Daoy (cell line): ENCODE data around the gene KRTAP10-7. TPM values are rescaled to one million over a fixed set of nuclear protein-coding genes. Genes with fewer than 3 reads are reported as not detected.
"Not testable (repeated sequence)": the region's sequence is repeated elsewhere in the genome, so short reads cannot be mapped to it uniquely, and the experiment has no call there.

Experiments used
- DNase-seq: peaks from one replicate; pipeline ENCODE4 v3.0.0-alpha.2; 2015; ENCODE audit warnings: low read depth
- total RNA-seq: library from RNA; depleted of rRNA; stranded (reverse); fragments of >200 nt; shearing (Covaris generic); gene quantifications from 2 replicates; pipeline ENCODE4 v1.2.3, GENCODE V29; 2014

The KRTAP10-7 gene
- total RNA-seq, 1 experiment from 2014 or later, result not detected

GRCh38 chr21:44612029-44612486 is 11.7 kb downstream of the KRTAP10-7 start, which contains the start of gene KRTAP10-8:
KRTAP10-8 (plus strand) TSS chr21:44612079; CDS start chr21:44612101, 22 bp downstream.
- DNase-seq, result no peak

DNA sequence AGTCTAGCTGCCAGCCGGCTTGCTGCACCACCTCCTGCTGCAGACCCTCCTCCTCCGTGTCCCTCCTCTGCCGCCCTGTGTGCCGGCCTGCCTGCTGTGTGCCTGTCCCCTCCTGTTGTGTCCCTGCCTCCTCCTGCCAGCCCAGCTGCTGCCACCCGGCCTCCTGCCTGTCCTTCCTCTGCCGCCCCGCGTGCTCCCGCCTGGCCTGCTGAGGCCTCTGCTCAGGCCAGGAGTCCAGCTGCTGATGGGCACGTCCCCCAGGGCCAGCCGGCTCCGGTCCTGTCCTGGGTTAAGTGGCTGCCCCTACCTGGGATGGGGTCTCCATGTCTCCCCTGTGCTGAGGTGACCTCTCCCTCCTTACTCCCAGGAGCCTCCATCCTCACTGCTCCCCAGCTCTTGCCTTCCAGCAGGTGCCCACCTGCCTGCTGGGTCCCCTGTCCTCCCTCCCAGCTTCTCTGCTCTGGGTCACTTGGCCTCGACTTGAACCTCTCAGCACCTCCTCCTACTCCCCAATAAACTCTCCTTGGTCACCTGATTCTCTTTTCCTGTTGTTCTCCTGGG is 12.4 kb downstream of the KRTAP10-7 start:
- DNase-seq, result no peak

DNA sequence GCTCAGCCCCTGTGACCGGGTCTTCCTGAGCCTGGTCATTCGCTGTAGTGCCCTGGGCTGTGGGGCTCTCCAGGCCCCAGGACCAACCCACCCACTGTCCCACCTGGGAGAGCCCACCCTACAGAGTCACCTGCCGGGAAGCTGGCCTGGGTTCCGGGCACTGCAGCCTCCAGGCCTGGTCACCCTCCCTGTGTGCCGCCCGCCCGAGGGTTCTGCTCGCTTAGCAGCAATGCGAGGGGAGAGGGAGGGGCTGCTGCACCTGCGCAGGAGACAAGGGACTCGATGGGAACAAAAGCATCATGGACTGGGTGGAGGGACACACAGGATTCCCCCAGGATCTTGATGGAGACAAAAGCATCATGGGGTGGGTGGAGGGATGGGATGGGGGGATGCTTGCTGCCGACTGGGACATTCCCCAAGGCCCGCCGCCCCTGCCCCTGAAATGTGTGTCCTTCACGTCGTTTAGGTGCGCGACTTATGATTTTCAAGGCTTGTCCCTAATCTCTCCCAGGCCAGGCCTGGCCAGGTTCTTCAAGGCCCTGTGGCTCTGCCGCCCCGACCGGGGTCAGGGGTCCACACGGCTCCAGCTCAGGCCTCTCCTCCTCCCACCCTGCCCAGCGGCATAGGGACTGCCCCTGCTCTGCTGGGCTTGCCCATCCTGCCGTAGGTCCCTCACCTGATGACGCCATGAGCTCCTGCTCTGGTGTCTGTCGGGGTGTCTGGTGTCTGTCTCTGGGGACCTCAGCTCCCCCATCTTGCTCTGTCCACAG is 13.2 kb downstream of the KRTAP10-7 start:
- DNase-seq, result no peak

DNA sequence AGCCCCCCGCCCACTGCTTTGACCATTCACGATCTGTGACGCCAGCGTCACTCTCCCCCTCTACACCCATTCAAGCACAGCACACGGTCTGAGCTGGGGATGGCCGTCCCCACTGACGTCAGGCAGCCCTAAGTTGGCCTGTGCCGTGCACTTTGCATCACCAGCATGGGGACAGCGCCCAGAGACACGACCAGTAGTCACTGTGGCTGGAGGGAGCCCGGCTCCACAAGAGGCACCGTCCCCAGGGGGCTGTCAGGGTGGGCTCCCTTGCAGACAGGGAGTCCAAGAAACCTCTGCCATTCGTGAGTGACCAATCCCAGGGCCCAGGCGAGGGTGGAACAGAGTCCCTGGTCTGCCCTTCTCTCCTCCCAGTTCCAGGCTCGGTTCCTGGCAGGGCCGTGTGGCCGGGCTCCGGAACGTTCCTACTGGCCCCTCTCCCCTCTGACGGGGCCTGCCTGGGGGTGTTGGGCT is 13.8 kb downstream of the KRTAP10-7 start:
- DNase-seq, result no peak

GRCh38 chr21:44614961-44615391 is 14.6 kb downstream of the KRTAP10-7 start:
- no peak for DNase-seq

- DNase-seq, result no peak
Measured at GRCh38 chr21:44615466-44615865, 15.1 kb downstream of the KRTAP10-7 start.

DNA sequence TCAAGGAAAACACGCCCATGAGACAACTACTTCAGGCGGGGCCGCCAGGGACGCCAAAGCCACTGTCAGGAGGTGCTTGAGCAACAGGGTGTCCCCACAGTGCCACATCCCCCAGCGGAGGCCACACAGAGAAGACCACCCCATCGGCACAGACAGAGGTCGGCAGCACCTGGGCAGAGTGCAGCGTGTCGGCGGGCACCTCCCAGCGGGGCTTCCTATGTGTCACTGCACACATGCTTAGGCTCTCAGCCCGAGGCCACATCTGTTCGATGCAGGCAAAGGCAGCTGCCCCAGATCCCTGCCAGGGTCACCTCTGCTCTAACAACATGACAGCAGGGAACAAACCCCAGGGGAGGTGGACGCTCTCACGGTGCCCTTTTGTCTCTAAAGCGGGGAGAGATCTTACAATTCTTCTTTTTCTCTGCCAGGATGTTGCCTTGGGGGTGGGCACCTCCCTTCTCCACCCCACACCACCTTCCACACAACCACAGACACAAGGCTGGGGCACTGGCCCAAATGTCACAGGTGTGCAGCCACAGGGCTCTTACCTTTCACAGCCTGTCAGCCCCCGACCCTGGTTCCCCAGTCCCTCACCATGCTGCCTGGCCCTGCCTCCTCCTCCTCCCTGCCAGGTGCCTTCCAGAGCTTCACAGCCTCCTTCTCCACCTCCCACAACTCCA is 15.7 kb downstream of the KRTAP10-7 start:
- no peak for DNase-seq

GRCh38 chr21:44616591-44616926 is 16.2 kb downstream of the KRTAP10-7 start:
- no peak for DNase-seq

DNA sequence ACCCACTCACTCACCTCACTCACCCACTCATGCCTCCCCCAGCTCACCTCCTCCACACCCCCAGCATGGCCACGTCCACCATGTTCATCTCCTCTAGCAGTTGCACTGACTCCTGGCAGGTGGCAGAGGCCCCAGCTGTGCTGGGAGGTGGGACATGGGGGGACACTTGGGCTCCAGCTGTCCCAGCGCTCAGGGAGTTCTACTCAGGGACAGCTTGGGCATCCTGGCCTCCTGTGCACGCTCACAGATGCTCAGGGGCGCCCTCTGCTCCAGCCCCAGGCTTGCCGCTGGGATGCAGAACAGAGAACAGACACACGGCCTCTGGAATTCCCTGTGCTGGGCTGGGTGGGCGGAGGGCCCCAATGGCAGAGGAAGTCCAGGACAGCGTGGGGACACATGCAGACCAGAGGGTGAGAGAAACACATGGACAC is 16.7 kb downstream of the KRTAP10-7 start:
- DNase-seq, result no peak

DNA sequence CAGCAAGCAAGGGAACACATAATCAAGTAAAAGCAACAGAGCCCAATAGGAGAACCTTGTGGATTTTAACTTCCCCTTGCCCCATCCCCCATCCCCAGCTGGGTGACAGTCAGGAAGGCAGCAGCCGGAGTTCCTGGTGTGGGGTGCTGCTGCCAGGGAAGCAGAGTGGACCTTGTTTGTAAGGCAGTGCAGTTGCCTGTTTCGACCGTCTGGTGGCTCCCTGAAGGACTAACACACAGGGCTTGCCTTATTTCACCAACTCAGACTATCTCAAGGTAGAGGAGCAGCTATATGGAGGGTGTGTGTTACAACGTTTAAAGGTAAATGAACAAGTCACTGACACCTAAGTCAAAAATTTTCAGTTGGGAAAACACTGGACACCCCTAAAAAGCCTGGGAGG is 18.1 kb downstream of the KRTAP10-7 start:
- DNase-seq, result no peak

DNA sequence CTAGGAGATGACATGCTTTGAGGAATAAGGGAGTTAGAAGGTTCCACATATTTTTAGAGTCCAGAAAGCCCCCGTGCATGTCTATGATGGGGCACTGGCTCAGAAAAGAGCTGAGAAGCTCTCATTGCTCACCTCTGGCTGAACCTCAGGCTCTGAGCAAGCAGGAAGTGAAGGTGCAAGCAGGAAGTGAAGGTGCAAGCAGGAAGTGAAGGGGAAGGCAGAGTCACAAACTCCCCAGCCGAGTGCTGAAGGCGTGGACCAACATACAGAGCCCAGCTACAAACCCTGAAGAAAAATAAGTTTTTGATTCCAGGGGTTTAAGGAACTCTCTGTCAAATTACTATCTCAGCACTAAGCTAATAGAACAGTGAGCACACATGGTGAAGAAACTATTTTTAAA is 18.5 kb downstream of the KRTAP10-7 start:
- DNase-seq, result no peak

GRCh38 chr21:44619886-44620285 is 19.5 kb downstream of the KRTAP10-7 start:
- DNase-seq, result no peak

DNA sequence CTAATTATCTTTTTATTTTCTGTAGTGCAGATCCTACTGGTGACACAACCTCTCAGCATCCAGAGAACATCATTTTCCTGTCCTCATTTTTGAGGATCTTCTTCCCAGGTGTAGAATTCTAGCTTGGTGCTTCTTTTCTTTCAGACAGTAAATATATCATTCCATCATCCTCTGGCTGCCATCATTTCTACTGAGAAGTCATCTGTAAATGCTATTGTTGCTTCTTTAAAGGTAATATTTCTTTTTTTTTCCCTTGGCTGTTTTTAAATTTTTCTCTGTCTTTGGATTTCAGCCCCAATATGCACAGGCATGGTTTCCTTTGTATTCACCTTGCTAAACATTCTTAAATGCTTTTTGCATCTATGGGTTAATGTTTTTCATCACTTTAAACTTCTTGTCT is 23.2 kb downstream of the KRTAP10-7 start:
- no peak for DNase-seq

DNA sequence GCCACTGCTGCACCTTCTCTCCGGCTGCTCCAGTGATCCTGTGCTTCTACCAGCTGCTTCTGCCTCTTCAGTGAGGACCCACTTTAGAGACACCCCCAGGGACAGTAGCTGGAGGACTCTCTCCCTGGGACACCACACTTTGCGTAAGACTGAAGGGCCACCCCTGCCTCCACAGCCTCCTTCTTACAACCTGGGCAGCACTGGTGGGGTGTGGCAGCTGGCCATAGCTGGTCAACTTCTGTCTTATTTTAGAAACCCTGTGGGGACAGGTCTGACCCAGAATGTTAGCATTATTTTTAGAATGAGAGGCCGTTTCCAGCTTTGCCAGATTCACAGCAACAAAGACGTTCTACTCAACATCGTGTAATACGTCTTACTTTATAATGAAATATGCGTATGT is 25.4 kb downstream of the KRTAP10-7 start:
- no peak for DNase-seq

DNA sequence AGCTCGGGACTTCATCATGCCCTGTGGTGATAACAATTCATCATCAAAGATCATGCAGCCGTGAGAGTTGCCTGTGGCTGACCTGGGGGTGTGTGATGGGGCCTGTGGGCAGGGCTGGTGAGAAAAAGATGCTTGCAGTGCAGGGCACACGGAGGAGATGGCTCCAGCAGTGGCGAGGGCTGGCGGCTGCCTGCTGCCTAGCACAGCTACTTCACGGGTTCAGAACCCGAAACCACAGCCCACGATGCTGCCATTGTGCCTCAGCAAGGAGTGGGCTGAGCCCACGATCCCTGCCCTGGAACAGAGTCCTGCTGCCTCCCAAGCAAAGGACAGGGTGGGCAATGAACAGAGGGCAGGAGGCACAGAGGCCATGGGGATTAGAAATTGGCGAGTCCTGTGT is 25.9 kb downstream of the KRTAP10-7 start:
- no peak for DNase-seq

GRCh38 chr21:44626673-44627143 is 26.3 kb downstream of the KRTAP10-7 start, which contains the start of gene KRTAP10-9:
KRTAP10-9 (plus strand) TSS chr21:44627093; CDS start chr21:44627172, 79 bp downstream.
- no peak for DNase-seq

- DNase-seq, result not testable (repeated sequence)
Measured at GRCh38 chr21:44627181-44627822, 26.9 kb downstream of the KRTAP10-7 start.

GRCh38 chr21:44627831-44628233 is 27.4 kb downstream of the KRTAP10-7 start:
- not testable (repeated sequence) for DNase-seq

DNA sequence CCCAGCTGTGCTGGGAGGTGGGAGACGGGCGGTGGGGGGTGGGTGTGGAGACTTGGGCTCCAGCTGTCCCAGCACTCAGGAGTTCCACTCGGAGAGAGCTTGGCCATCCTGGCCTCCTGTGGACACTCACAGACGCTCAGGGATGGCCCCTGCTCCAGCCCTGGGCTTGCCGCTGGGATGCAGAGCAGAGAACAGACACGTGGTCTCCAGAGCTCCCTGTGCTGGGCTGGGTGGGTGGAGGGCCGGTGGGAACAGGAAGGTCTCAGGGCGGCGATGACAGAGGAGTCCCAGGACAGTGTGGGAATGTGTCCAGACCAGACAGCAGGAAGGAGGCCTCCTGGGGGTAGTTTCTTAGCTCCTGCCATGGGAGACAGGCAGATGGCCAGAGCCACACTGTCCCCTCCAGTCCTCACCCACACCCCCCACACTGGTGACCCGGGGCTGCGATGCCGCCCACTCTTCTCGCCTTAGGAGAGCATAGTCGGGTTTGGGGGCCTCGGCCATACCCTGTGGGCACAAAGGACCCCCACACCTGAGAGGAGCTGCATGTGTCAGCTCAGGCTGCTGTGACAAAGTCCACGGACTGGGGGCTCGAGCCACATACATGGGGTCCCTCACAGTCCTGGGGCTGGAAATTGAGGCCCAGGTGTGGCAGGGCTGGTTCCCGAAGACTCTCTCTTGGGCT is 28.5 kb downstream of the KRTAP10-7 start:
- DNase-seq, result no peak

DNA sequence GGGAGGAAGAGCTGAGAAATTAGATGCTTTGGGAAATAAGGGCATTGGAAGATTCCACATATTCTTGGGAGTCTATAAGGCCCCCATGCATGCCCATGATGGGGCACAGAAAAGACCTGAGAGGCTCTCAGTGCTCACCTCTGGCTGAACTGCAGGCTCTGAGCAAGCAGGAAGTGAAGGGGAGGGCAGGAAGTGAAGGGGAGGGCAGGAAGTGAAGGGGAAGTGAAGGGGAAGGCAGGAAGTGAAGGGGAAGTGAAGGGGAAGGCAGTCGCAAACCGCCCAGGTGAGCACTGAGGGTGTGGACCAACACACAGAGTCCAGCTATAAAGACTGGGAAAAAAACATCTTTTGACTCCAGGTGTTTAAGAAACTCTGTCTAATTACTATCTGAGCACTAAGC is 30.0 kb downstream of the KRTAP10-7 start:
- no peak for DNase-seq

DNA sequence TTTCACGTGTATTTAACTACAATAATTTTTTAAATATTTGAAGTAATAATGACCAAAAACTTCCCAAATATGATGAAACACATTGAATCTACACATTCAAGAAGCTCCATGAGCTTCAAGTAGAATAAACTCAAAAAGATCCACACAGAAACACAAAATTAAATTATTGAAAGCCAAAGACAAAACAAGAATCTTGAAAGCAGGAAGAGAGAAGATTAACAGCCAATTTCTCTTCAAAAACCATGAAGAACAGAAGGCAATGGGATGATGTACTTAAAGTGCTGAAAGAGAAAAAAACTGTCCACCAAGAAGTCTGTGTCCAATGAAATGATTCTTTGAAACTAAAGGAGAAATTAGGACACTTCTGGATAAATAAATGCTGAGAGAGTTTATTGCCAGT is 31.7 kb downstream of the KRTAP10-7 start:
- no peak for DNase-seq
